Endothelial cell of umbilical vein (primary cell): ENCODE measurements around the gene FAM185A.
"Not testable (repeated sequence)": the region's sequence is repeated elsewhere in the genome, so short reads cannot be mapped to it uniquely, and the experiment has no call there.

Experiments
- EZH2 ChIP-seq: IDR thresholded peaks from 2 replicates; pipeline ENCODE4 v1.6.1; 2012; ENCODE audit warnings: borderline replicate concordance, low read depth, mild to moderate bottlenecking, moderate library complexity, low read length, inconsistent platforms; ENCODE audit not compliant: severe bottlenecking
- FOS ChIP-seq: IDR thresholded peaks from 2 replicates; pipeline ENCODE4 v1.6.1; 2011; ENCODE audit warnings: mild to moderate bottlenecking, low read length, moderate library complexity, borderline replicate concordance; ENCODE audit not compliant: insufficient read depth
- GATA2 ChIP-seq: IDR thresholded peaks from 2 replicates; pipeline ENCODE4 v1.7.0; 2011; ENCODE audit warnings: low read depth, mild to moderate bottlenecking, moderate library complexity, mixed read lengths, low read length; ENCODE audit not compliant: insufficient read length, insufficient read depth
- JUN ChIP-seq: IDR thresholded peaks from 2 replicates; pipeline ENCODE4 v1.6.1; 2011; ENCODE audit warnings: borderline replicate concordance, low read depth; ENCODE audit not compliant: insufficient read length, insufficient read depth
- MYC ChIP-seq: IDR thresholded peaks from one replicate; pipeline ENCODE4 v1.6.1; 2011; ENCODE audit warnings: mild to moderate bottlenecking, low read depth, low read length
- POLR2A ChIP-seq: IDR thresholded peaks from 2 replicates; pipeline ENCODE4 v1.6.1; 2012; ENCODE audit warnings: low read depth, mild to moderate bottlenecking, control low read depth, low read length
- POLR2AphosphoS5 ChIP-seq: IDR thresholded peaks from 2 replicates; pipeline ENCODE4 v1.6.1; 2012; ENCODE audit warnings: low read depth, mild to moderate bottlenecking, control low read depth, low read length, moderate library complexity; ENCODE audit not compliant: insufficient read depth
- TF ChIP-seq, protein P1 (sequence below), 2 donors: IDR thresholded peaks; 1 replicate in 1 of 2; 2 replicates in 1 of 2; pipeline ENCODE4 v1.5.1; 2011; ENCODE audit warnings: low read length in 2 of 2, mild to moderate bottlenecking in 2 of 2, moderate library complexity in 2 of 2, control low read depth in 1 of 2, inconsistent platforms in 1 of 2, low read depth in 1 of 2; ENCODE audit not compliant: insufficient read depth in 1 of 2; ENCODE audit errors: extremely low read depth in 1 of 2
- TF ChIP-seq, protein P2 (sequence below): IDR thresholded peaks from 2 replicates; pipeline ENCODE4 v1.6.1; 2011; ENCODE audit not compliant: insufficient read depth, insufficient read length

DNA sequence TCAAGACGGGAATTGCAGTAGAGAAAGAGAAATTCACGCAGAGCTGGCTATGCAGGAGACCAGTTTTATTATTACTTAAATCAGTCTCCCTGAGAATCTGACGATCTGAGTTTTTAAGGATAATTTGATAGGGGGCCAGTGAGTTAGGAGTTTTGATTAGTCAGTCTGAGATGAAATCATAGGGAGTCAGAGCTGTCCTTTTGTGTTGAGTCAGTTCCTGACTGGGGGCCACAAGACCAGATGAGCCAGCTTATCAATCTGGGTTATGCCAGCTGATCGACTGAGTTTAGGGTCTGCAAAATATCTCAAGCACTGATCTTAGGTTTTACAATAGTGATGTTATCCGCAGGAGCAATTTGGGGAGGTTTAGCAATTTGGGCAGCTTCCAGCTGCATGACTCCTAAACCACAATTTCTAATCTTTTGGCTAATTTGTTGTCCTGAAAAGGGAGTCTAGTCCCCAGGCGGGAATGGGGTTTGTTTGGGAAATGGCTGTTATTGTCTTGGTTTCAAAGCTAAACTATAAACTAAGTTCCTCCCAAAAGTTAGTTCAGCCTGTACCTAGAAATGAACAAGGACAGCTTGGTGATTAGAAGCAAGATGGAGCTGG is 47.3 kb downstream of the FAM185A start:
- TF ChIP-seq, protein P1, sequence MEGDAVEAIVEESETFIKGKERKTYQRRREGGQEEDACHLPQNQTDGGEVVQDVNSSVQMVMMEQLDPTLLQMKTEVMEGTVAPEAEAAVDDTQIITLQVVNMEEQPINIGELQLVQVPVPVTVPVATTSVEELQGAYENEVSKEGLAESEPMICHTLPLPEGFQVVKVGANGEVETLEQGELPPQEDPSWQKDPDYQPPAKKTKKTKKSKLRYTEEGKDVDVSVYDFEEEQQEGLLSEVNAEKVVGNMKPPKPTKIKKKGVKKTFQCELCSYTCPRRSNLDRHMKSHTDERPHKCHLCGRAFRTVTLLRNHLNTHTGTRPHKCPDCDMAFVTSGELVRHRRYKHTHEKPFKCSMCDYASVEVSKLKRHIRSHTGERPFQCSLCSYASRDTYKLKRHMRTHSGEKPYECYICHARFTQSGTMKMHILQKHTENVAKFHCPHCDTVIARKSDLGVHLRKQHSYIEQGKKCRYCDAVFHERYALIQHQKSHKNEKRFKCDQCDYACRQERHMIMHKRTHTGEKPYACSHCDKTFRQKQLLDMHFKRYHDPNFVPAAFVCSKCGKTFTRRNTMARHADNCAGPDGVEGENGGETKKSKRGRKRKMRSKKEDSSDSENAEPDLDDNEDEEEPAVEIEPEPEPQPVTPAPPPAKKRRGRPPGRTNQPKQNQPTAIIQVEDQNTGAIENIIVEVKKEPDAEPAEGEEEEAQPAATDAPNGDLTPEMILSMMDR (IDR thresholded peaks at IDR 0.05; ENCODE audit: extremely low read depth in 1 of 2, insufficient read depth in 1 of 2, low read depth in 1 of 2, low read length in 2 of 2), result not testable (repeated sequence)
- TF ChIP-seq POLR2AphosphoS5, POLR2A, EZH2, JUN, FOS, MYC: not testable (repeated sequence)
- TF ChIP-seq, protein P2, sequence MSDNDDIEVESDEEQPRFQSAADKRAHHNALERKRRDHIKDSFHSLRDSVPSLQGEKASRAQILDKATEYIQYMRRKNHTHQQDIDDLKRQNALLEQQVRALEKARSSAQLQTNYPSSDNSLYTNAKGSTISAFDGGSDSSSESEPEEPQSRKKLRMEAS, result not testable (repeated sequence)
- TF ChIP-seq GATA2, result peak; percentile 46
